Spleen (tissue), 11 donors: ENCODE results near the gene PCSK6. TPM values are rescaled to one million over a fixed set of nuclear protein-coding genes. Genes with fewer than 3 reads are reported as not detected.
A peak's percentile ranks its signal among the peaks of the same experiment; 100 is the strongest.

ENCODE experiments used
- DNase-seq: peaks from one replicate; pipeline ENCODE4 v3.0.0-alpha.2; 2020
- H3K27ac ChIP-seq, 8 donors: fragments of 200-600 bp; sonication (generic) in 7 of 8; 1 replicate in 4 of 8; 2 replicates in 4 of 8; pipeline versions ENCODE4 v1.5.0 to v1.8.0; 2016 to 2021; ENCODE audit warnings: inconsistent platforms in 4 of 8, mild to moderate bottlenecking in 4 of 8, moderate library complexity in 1 of 8
- H3K27me3 ChIP-seq, 7 donors: fragments of 200-600 bp; sonication (generic) in 6 of 7; replicated peaks in 1 of 7; 1 replicate in 4 of 7; 2 replicates in 3 of 7; pipeline versions ENCODE4 v1.5.0 to v1.8.0; 2016 to 2021; ENCODE audit warnings: inconsistent platforms in 3 of 7, mild to moderate bottlenecking in 1 of 7
- H3K36me3 ChIP-seq, 6 donors: fragments of 200-600 bp; sonication (generic) in 5 of 6; 1 replicate in 4 of 6; 2 replicates in 2 of 6; pipeline versions ENCODE4 v1.5.0 to v1.8.0; 2016 to 2021; ENCODE audit warnings: inconsistent platforms in 2 of 6
- H3K4me1 ChIP-seq, 6 donors: fragments of 200-600 bp; sonication (generic) in 5 of 6; 1 replicate in 3 of 6; 2 replicates in 3 of 6; pipeline versions ENCODE4 v1.5.0 to v1.8.0; 2016 to 2021; ENCODE audit warnings: inconsistent platforms in 3 of 6
- H3K4me3 ChIP-seq, 8 donors: fragments of 200-600 bp; sonication (generic) in 7 of 8; 1 replicate in 4 of 8; 2 replicates in 4 of 8; pipeline versions ENCODE4 v1.5.0 to v1.8.0; 2016 to 2021; ENCODE audit warnings: inconsistent platforms in 4 of 8, mild to moderate bottlenecking in 4 of 8, moderate library complexity in 2 of 8
- H3K9me3 ChIP-seq, 8 donors: fragments of 200-600 bp; sonication (generic) in 7 of 8; 1 replicate in 4 of 8; 2 replicates in 4 of 8; pipeline versions ENCODE4 v1.5.0 to v1.8.0; 2016 to 2021; ENCODE audit warnings: inconsistent platforms in 4 of 8
- POLR2A ChIP-seq, 3 donors: fragments of 450-650 bp; IDR thresholded peaks; one replicate each; pipeline ENCODE4 v1.5.1; 2017; ENCODE audit warnings: antibody characterized with exemption in 3 of 3, mild to moderate bottlenecking in 1 of 3
- POLR2AphosphoS5 ChIP-seq, 3 donors: sonication (generic); formaldehyde crosslinking; IDR thresholded peaks; one replicate each; pipeline ENCODE4 v1.5.1; 2017; ENCODE audit warnings: antibody characterized with exemption in 3 of 3
- WGBS, 5 donors: extraction: QIAGEN DNeasy Blood & Tissue Kit in 3 of 5; methylation state at CpG; one replicate each; pipeline versions ENCODE4 v1.1.5 to v1.1.7; 2013 to 2018; 5-methylcytosine and 5-hydroxymethylcytosine counted together
- intact Hi-C: fragments of 100-400 bp; cut with DNase I; formaldehyde crosslinking; loops from one replicate; pipeline ENCODE4 v1.15.0; 2023; ENCODE audit warnings: low total_unique reads
- polyA plus RNA-seq, 3 donors: library from polyadenylated mRNA; stranded (reverse); fragments of 200-250 nt; gene quantifications; one replicate each; pipeline ENCODE4 v1.2.1, GENCODE V29; 2013
- total RNA-seq, 7 donors: library from RNA; depleted of rRNA in 3 of 7; stranded (reverse); fragments of >200 nt in 3 of 7; fragmentation: NEBNext Ultra II Directional in 4 of 7; extraction: Animal tissue kit (Norgen Biotek cat#: 25700) in 4 of 7; gene quantifications; one replicate each; pipeline versions ENCODE4 v1.1.0 to v1.2.1, GENCODE V29; 2016 to 2021
- TF ChIP-seq, protein P1 (sequence below), 11 experiments: fragments of 200-600 bp in 7 of 11; fragments of 450-650 bp in 4 of 11; sonication (generic) in 4 of 11; IDR thresholded peaks in 8 of 11; conservative IDR thresholded peaks in 3 of 11; 1 replicate in 7 of 11; 2 replicates in 4 of 11; pipeline versions ENCODE4 v1.4.0 to v1.8.0; 2016 to 2021; ENCODE audit warnings: antibody characterized with exemption in 11 of 11, inconsistent platforms in 4 of 11, mild to moderate bottlenecking in 1 of 11
- donor health status: healthy with polysubstance abuse.
- donor health status: DM: no; HTN: no; CAD: no; lungs with moderate emphysema.
- donor health status: DM: no; HTN: no; CAD: no.
- donor health status: Bipolar disorder and iron deficiency.
- donor health status: healthy.
- donor health status: DM: no; HTN: no; CAD: no.
- donor health status: DM: yes; HTN: yes; CAD: no.

Gene PCSK6
- total and polyA plus RNA-seq, 10 donors, result 10.0 to 403 (median 252) TPM

DNA sequence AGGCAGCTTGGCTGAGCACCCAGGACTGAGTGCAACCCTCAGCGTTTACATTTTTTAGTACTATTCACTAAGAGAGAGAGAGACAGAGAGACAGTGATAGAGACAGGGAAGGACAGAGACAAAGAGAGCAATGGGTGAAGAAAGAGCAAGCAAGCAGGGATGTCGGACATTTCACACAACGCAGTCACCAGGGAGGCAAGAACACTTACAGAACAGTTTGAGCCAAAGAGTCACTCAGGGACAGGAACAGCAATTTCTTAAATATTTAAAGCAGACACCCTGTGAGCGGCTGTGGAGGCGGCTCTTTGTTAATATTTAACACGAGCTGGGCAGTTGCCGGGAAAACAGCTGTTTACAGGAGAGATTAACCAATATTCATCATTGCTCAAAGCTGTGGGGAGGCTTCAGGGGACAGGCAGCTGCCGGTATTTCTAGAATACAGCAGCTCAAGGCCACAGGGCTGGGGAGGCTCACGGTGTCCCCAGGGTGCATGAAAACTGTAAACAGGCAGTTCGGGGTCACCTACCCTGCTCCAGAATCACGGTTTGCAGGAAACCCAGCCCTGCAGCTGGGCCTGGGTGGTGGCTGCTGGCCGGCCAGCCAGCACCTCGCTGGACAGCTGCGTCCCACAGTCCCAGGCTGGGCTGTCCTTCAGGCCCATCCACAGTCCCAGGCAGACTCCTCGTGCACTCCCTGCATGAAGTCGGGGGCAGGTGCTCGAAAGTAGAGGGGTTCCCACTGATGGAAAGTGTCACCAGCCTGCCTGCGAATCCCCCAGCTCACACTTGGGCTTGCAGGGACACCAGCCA lies 38.8 kb upstream of the PCSK6 start:
- Histone ChIP-seq H3K4me1 (peaks cover 8 to 32% (median 21%) of the 10 kb centered on the region in 6 donors), H3K36me3 (no peaks in the 10 kb centered on the region), H3K27ac (peak overlapping the region in 7 of 8 donors; percentile 7 to 81 (median 72)), H3K4me3 (peak overlapping the region in 1 of 8 donors; percentile 15), H3K9me3 (no peaks in the 10 kb centered on the region), H3K27me3 (no peaks in the 10 kb centered on the region)
- TF ChIP-seq POLR2A (IDR thresholded peaks at IDR 0.05) (no peak), POLR2AphosphoS5 (IDR thresholded peaks at IDR 0.05) (peak; percentile 83 to 90 (median 88))
- TF ChIP-seq, protein P1, sequence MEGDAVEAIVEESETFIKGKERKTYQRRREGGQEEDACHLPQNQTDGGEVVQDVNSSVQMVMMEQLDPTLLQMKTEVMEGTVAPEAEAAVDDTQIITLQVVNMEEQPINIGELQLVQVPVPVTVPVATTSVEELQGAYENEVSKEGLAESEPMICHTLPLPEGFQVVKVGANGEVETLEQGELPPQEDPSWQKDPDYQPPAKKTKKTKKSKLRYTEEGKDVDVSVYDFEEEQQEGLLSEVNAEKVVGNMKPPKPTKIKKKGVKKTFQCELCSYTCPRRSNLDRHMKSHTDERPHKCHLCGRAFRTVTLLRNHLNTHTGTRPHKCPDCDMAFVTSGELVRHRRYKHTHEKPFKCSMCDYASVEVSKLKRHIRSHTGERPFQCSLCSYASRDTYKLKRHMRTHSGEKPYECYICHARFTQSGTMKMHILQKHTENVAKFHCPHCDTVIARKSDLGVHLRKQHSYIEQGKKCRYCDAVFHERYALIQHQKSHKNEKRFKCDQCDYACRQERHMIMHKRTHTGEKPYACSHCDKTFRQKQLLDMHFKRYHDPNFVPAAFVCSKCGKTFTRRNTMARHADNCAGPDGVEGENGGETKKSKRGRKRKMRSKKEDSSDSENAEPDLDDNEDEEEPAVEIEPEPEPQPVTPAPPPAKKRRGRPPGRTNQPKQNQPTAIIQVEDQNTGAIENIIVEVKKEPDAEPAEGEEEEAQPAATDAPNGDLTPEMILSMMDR (IDR thresholded peaks at IDR 0.05 in 8 of 11, conservative IDR thresholded peaks at IDR 0.05 in 3 of 11), result no peak
- intact Hi-C loops, result no loop called here
- 44 to 66% (median 50%) methylated on average over 14 to 18 of the region's 18 CpGs for WGBS, 5 donors
- peak; percentile 83 for DNase-seq

DNA sequence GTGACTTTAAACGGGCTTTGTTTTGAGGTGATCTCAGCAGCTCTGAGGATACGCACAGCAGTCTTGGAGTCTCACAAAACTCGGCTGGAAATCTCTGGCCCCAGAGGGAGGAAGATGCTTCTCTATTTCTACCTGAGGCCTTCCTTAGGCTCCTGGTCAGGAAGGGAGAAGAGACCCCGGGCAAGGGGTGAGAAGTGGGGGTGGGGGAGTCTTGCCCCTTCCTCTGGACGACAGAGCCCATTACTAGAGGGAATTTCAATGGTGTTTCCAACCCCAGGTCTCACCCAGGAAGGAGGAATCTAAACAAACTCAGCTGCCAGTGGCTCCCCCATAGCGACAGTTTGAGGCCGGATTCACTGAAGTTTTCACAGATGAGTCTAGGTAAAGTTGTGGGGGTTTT lies 37.4 kb upstream of the PCSK6 start:
- Histone ChIP-seq H3K4me3 (no peak overlapping the region), H3K36me3 (no peaks in the 10 kb centered on the region), H3K27me3 (no peaks in the 10 kb centered on the region), H3K4me1 (peaks cover 8 to 35% (median 23%) of the 10 kb centered on the region in 6 donors), H3K9me3 (no peaks in the 10 kb centered on the region), H3K27ac (peak overlapping the region in 3 of 8 donors; percentile 74 to 81 (median 80))
- TF ChIP-seq, protein P1 (IDR thresholded peaks at IDR 0.05 in 8 of 11, conservative IDR thresholded peaks at IDR 0.05 in 3 of 11), result no peak
- TF ChIP-seq POLR2AphosphoS5 (IDR thresholded peaks at IDR 0.05), result no peak
- no peak for TF ChIP-seq POLR2A (IDR thresholded peaks at IDR 0.05)
- intact Hi-C loops, result no loop called here
- 77 to 91% (median 84%) methylated on average over 7 of the region's 7 CpGs for WGBS, 5 donors
- DNase-seq, result no peak

DNA sequence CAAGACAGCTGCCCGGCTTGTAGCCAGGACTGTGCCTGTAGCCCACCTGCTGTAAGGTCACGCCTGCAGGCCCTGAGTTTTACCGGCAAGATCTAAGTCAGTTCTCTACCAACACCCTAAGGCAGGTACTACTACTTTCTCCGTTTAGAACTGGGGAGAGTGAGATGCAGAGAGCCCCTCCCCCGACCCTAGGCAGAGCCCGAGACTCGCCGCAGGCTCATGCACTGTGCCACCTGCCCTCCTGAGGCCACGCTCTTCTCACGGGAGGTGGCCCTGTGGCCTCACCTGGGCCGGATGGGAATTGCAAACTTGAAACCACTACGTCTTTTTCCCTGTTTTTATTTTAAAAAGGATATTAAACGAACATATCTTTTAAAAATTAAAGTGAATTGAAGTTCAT lies 36.9 kb upstream of the PCSK6 start:
- 75 to 94% (median 90%) methylated on average over 13 of the region's 13 CpGs for WGBS, 5 donors
- TF ChIP-seq, protein P1 (IDR thresholded peaks at IDR 0.05 in 8 of 11, conservative IDR thresholded peaks at IDR 0.05 in 3 of 11), result no peak
- TF ChIP-seq POLR2A (IDR thresholded peaks at IDR 0.05) (no peak), POLR2AphosphoS5 (IDR thresholded peaks at IDR 0.05) (no peak)
- H3K27me3 ChIP-seq, result no peaks in the 10 kb centered on the region
- DNase-seq, result no peak
- no peaks in the 10 kb centered on the region for H3K9me3 ChIP-seq
- H3K4me1 ChIP-seq, result peaks cover 8 to 40% (median 28%) of the 10 kb centered on the region in 6 donors
- no peak overlapping the region for H3K27ac ChIP-seq
- no peak overlapping the region for H3K4me3 ChIP-seq
- no peaks in the 10 kb centered on the region for H3K36me3 ChIP-seq
- intact Hi-C loops, result no loop called here

DNA sequence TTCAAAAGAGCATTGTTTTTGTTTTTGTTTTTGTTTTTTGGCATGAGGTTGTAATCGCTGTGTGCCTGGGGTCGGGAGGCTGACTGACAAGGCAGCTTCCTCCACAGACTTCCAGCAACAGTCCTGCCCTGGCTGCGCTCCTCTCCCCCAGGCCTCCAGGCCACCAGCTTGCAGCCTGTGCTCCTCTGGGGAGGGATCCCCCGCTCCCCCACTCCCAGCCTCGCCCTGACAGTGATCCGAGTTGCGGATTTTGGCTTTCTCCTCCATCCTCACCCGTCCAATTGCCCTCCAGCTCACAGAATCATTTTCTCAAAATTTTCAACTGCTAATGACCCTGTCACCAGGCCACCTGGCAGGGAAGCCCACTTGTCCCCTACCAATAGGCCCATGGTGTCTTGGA lies 36.5 kb upstream of the PCSK6 start:
- WGBS, 5 donors, result 65 to 86% (median 82%) methylated on average over 8 of the region's 8 CpGs
- TF ChIP-seq POLR2A (IDR thresholded peaks at IDR 0.05) (no peak), POLR2AphosphoS5 (IDR thresholded peaks at IDR 0.05) (no peak)
- TF ChIP-seq, protein P1 (IDR thresholded peaks at IDR 0.05 in 8 of 11, conservative IDR thresholded peaks at IDR 0.05 in 3 of 11), result no peak
- DNase-seq, result no peak
- Histone ChIP-seq H3K4me1 (peaks cover 8 to 43% (median 32%) of the 10 kb centered on the region in 6 donors), H3K9me3 (no peaks in the 10 kb centered on the region), H3K27me3 (peaks cover 0 to under 1% (median 0%) of the 10 kb centered on the region in 7 donors), H3K4me3 (no peak overlapping the region), H3K27ac (no peak overlapping the region), H3K36me3 (no peaks in the 10 kb centered on the region)
- intact Hi-C loops, result no loop called here
